Neural cell (in vitro differentiated cells): ENCODE results near the gene LIX1L.

ENCODE experiments used
- CTCF ChIP-seq: fragments of 450-650 bp; IDR thresholded peaks from 2 replicates; pipeline ENCODE4 v1.5.1; 2014; ENCODE audit warnings: antibody characterized with exemption, mild to moderate bottlenecking, moderate library complexity; ENCODE audit not compliant: poor library complexity, severe bottlenecking
- EP300 ChIP-seq: fragments of 450-650 bp; conservative IDR thresholded peaks from 2 replicates; pipeline ENCODE4 v1.6.1; 2014; ENCODE audit warnings: antibody characterized with exemption, mild to moderate bottlenecking, moderate library complexity; ENCODE audit not compliant: poor library complexity, severe bottlenecking
- EZH2 ChIP-seq: fragments of 200-600, 300-800 bp; shearing (Covaris generic), sonication (generic); IDR thresholded peaks from 2 replicates; pipeline ENCODE4 v1.6.1; 2014; ENCODE audit warnings: antibody characterized with exemption, low read length, borderline replicate concordance, mild to moderate bottlenecking; ENCODE audit not compliant: insufficient read depth, poor library complexity, severe bottlenecking

GRCh38 chr1:145906954-145907753 lies 50.7 kb downstream of the LIX1L start:
- TF ChIP-seq CTCF (no peak), EZH2 (no peak), EP300 (no peak)
